Activated naive CD8-positive, alpha-beta T cell treated with anti-CD3 and anti-CD28 coated beads, Interleukin-2, amount 50 U/mL, for 24 hours (primary cell): Measurements from ENCODE around the gene RRP7A.
"Not testable (repeated sequence)": the region's sequence is repeated elsewhere in the genome, so short reads cannot be mapped to it uniquely, and the experiment has no call there.

Experiments
- ATAC-seq: fragments of 150-1000 bp; cut with Tn5 transposase; one replicate; pipeline ENCODE4 v1.10.0; 2021
- DNase-seq: peaks from one replicate; pipeline ENCODE4 v3.0.0; 2021
- H3K27ac Mint-ChIP-seq: one replicate; pipeline ENCODE4 v1.8.0; 2021; ENCODE audit warnings: mild to moderate bottlenecking, mixed read lengths
- H3K27me3 Mint-ChIP-seq: one replicate; pipeline ENCODE4 v1.8.0; 2021; ENCODE audit warnings: mixed read lengths
- H3K36me3 Mint-ChIP-seq: one replicate; pipeline ENCODE4 v1.8.0; 2021; ENCODE audit warnings: low read depth, mixed read lengths
- H3K4me1 Mint-ChIP-seq: one replicate; pipeline ENCODE4 v1.8.0; 2021; ENCODE audit warnings: mixed read lengths
- H3K4me3 Mint-ChIP-seq: one replicate; pipeline ENCODE4 v1.8.0; 2021; ENCODE audit warnings: mild to moderate bottlenecking, moderate library complexity, mixed read lengths
- H3K9me3 Mint-ChIP-seq: one replicate; pipeline ENCODE4 v1.8.0; 2021; ENCODE audit warnings: mixed read lengths

The RRP7A gene

GRCh38 chr22:42548126-42548525 is 28.5 kb upstream of the RRP7A start:
- not testable (repeated sequence) for H3K27ac Mint-ChIP-seq, H3K9me3 Mint-ChIP-seq, H3K27me3 Mint-ChIP-seq, H3K4me3 Mint-ChIP-seq, ATAC-seq, H3K36me3 Mint-ChIP-seq, DNase-seq
- peaks cover 17% of the 10 kb centered on the region for H3K4me1 Mint-ChIP-seq

- no peaks in the 10 kb centered on the region for H3K9me3 Mint-ChIP-seq
- H3K36me3 Mint-ChIP-seq: no peaks in the 10 kb centered on the region
- DNase-seq (no peak), ATAC-seq (no peak)
- peaks cover 13% of the 10 kb centered on the region for H3K4me1 Mint-ChIP-seq
- H3K27ac Mint-ChIP-seq: no peak overlapping the region
- no peak overlapping the region for H3K4me3 Mint-ChIP-seq
- H3K27me3 Mint-ChIP-seq: no peaks in the 10 kb centered on the region
Measured at GRCh38 chr22:42547562-42547961, 28.0 kb upstream of the RRP7A start.

DNA sequence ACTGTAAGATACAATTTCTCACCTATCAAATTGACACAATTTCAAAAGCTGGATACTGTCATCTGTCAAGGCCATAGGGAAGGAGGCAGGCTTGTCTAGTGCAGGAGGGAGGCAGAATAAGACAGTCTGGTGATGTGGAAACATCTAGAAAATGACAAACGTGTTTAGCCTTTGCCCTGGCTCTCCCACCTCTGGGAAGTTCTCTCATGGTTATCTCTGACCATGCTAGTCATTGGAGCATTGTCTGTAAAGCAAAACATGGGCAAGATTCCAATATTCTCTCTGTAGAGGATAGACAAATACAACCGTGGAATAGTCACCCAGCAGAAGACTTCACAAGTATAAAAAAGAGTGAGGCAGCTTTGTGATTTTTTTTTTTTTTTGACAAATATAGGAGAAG is 25.1 kb upstream of the RRP7A start:
- ATAC-seq (no peak), DNase-seq (no peak)
- Mint-ChIP-seq H3K27ac (no peak overlapping the region), H3K4me1 (no peaks in the 10 kb centered on the region), H3K4me3 (no peak overlapping the region), H3K27me3 (peaks cover 2% of the 10 kb centered on the region), H3K9me3 (no peaks in the 10 kb centered on the region), H3K36me3 (no peaks in the 10 kb centered on the region)

DNA sequence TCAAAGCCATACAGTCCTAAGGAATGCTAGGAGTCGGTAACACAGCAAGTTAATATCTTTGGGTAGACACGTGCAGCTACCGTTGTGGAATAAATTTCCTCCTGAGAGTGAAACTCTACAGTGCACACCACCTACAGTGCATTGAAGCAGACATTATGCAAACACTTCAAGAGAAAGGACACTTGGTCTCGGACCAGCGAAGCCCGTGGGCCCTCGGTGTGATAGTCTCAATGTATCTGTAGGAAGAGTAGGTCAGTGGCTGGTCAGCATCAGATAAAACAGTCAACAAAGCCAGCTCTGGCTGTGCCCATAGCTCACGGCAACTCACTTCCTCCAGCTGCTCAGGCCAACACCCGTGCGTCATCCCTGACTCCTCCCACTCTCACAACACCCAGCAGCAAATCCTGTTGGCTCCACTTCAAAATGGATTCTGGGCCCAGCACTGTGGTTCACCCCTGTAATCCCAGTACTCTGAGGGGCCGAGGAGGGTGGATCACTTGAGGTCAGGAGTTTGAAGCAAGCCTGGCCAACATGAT is 19.7 kb upstream of the RRP7A start:
- not testable (repeated sequence) for DNase-seq, H3K27me3 Mint-ChIP-seq, H3K9me3 Mint-ChIP-seq, H3K36me3 Mint-ChIP-seq, H3K4me3 Mint-ChIP-seq, H3K27ac Mint-ChIP-seq
- H3K4me1 Mint-ChIP-seq: peaks cover 25% of the 10 kb centered on the region
- ATAC-seq: peak; percentile 50

DNA sequence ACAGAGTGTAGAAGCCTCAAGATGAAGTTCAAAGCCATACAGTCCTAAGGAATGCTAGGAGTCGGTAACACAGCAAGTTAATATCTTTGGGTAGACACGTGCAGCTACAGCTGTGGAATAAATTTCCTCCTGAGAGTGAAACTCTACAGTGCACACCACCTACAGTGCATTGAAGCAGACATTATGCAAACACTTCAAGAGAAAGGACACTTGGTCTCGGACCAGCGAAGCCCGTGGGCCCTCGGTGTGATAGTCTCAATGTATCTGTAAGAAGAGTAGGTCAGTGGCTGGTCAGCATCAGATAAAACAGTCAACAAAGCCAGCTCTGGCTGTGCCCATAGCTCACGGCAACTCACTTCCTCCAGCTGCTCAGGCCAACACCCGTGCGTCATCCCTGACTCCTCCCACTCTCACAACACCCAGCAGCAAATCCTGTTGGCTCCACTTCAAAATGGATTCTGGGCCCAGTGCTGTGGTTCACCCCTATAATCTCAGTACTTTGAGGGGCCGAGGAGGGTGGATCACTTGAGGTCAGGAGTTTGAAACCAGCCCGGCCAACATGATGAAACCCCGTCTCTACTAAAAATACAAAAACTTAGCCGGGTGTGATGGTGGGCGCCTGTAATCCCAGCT is 17.7 kb upstream of the RRP7A start:
- H3K27me3 Mint-ChIP-seq, H3K9me3 Mint-ChIP-seq, H3K4me3 Mint-ChIP-seq, H3K36me3 Mint-ChIP-seq, DNase-seq: not testable (repeated sequence)
- peak; percentile 59 for ATAC-seq
- Mint-ChIP-seq H3K4me1 (peaks cover 40% of the 10 kb centered on the region), H3K27ac (peak overlapping the region; percentile 47)

DNA sequence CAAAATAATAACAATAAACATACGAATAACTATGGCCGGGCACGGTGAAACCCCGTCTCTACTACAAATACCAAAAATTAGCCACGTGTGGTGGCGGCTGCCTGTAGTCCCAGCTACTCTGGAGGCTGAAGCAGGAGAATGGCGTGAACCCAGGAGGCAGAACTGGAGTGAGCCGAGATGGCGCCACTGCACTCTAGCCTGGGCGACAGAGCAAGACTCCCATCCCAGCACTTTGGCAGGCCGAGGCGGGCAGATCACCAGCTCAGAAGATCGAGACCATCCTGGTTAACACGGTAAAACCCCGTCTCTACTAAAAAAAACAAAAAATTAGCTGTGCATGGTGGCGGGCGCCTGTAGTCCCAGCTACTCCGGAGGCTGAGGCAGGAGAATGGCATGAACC is 17.0 kb upstream of the RRP7A start:
- ATAC-seq, H3K4me3 Mint-ChIP-seq, H3K27me3 Mint-ChIP-seq, H3K36me3 Mint-ChIP-seq, H3K9me3 Mint-ChIP-seq, H3K27ac Mint-ChIP-seq, DNase-seq: not testable (repeated sequence)
- H3K4me1 Mint-ChIP-seq: peaks cover 40% of the 10 kb centered on the region

- Mint-ChIP-seq H3K36me3 (no peaks in the 10 kb centered on the region), H3K27ac (no peak overlapping the region), H3K4me3 (no peak overlapping the region), H3K27me3 (peaks cover 1% of the 10 kb centered on the region), H3K4me1 (peaks cover 40% of the 10 kb centered on the region), H3K9me3 (no peaks in the 10 kb centered on the region)
- DNase-seq (no peak), ATAC-seq (no peak)
Measured at GRCh38 chr22:42536166-42536565, 16.6 kb upstream of the RRP7A start.

GRCh38 chr22:42535082-42535731 is 15.6 kb upstream of the RRP7A start:
- not testable (repeated sequence) for H3K4me3 Mint-ChIP-seq, ATAC-seq, DNase-seq, H3K9me3 Mint-ChIP-seq, H3K36me3 Mint-ChIP-seq, H3K27ac Mint-ChIP-seq, H3K27me3 Mint-ChIP-seq
- peaks cover 40% of the 10 kb centered on the region for H3K4me1 Mint-ChIP-seq

- Mint-ChIP-seq H3K9me3 (no peaks in the 10 kb centered on the region), H3K27ac (peak overlapping the region; percentile 71), H3K4me1 (peaks cover 55% of the 10 kb centered on the region), H3K36me3 (no peaks in the 10 kb centered on the region), H3K27me3 (peaks cover 2% of the 10 kb centered on the region), H3K4me3 (peak overlapping the region; percentile 72)
- no peak for DNase-seq
- ATAC-seq: no peak
Measured at GRCh38 chr22:42533638-42533977, 14.0 kb upstream of the RRP7A start.

GRCh38 chr22:42531401-42532084 is 11.9 kb upstream of the RRP7A start:
- H3K27ac Mint-ChIP-seq, H3K27me3 Mint-ChIP-seq, H3K9me3 Mint-ChIP-seq, DNase-seq, H3K36me3 Mint-ChIP-seq, H3K4me3 Mint-ChIP-seq, ATAC-seq: not testable (repeated sequence)
- H3K4me1 Mint-ChIP-seq: peaks cover 44% of the 10 kb centered on the region

GRCh38 chr22:42529435-42529834 is 9.8 kb upstream of the RRP7A start:
- not testable (repeated sequence) for H3K27me3 Mint-ChIP-seq, DNase-seq, H3K36me3 Mint-ChIP-seq, ATAC-seq, H3K9me3 Mint-ChIP-seq, H3K27ac Mint-ChIP-seq, H3K4me3 Mint-ChIP-seq
- peaks cover 39% of the 10 kb centered on the region for H3K4me1 Mint-ChIP-seq

DNA sequence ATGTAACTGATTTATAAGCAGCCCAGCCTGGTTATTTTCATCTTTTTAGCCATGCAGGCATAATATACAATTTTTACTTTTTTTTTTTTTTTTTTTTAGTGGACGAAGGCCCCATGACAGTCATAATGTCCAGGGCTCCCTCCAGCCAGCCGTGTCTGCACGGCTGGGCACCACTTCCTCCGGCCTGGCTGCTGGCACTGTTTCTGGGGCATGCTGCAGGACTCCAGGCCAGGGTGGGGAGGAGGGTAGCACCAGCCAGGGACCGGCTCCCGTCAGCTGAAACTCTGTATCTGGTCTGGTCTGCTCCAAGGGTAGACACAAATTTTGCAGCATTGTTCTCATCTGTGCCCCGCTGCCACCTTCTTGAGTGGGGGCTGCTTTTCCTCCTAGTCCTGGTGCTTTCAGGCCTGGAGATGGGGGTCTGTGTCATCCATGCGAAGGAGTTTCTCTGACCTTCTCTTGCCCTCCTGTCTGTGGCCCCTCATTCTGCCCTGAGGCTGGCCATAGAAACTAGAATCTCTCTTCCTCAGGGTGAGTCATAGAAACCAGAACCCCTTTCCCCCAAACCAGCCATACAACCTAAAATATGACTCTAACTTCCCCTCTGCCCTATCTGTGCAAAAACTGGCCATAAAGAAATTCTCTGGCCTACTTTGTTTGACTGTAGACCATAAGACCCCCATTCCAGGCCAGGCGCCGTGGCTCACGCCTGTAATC is 9.2 kb upstream of the RRP7A start:
- peaks cover 2% of the 10 kb centered on the region for H3K27me3 Mint-ChIP-seq
- H3K27ac Mint-ChIP-seq: peak overlapping the region; percentile 74
- H3K9me3 Mint-ChIP-seq: no peaks in the 10 kb centered on the region
- no peak for DNase-seq
- peaks cover 35% of the 10 kb centered on the region for H3K4me1 Mint-ChIP-seq
- peak; percentile 80 for ATAC-seq
- no peaks in the 10 kb centered on the region for H3K36me3 Mint-ChIP-seq
- peak overlapping the region; percentile 35 for H3K4me3 Mint-ChIP-seq

DNA sequence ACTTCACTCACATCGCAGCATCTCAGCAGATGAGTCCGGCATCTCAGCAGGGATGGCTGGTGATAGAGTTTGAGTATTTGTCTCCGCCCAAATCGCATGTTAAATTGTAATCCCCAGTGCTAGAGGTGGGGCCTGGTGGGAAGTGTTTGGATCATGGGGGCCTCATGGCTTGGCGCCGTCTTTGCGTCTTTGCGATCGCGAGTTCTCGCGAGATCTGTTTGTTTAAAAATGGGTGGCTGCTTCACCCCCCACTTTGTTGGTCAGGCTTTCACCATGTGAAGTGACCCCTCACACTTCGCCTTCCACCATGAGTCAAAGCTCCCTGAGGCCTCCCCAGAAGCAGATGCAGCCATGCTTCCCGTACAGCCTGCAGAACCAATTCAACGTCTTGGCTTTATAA is 3.0 kb upstream of the RRP7A start:
- Mint-ChIP-seq H3K36me3 (peaks cover 10% of the 10 kb centered on the region), H3K27me3 (no peaks in the 10 kb centered on the region), H3K27ac (no peak overlapping the region), H3K4me3 (no peak overlapping the region), H3K4me1 (peaks cover 20% of the 10 kb centered on the region), H3K9me3 (no peaks in the 10 kb centered on the region)
- ATAC-seq: no peak
- DNase-seq: no peak

- H3K36me3 Mint-ChIP-seq: peaks cover 18% of the 10 kb centered on the region
- no peak overlapping the region for H3K4me3 Mint-ChIP-seq
- H3K9me3 Mint-ChIP-seq: no peaks in the 10 kb centered on the region
- no peaks in the 10 kb centered on the region for H3K27me3 Mint-ChIP-seq
- H3K4me1 Mint-ChIP-seq: peaks cover 23% of the 10 kb centered on the region
- ATAC-seq: no peak
- no peak overlapping the region for H3K27ac Mint-ChIP-seq
- DNase-seq: no peak
Measured at GRCh38 chr22:42521228-42521546, 1.6 kb upstream of the RRP7A start.
